Activated CD8-positive, alpha-beta memory T cell treated with anti-CD3 and anti-CD28 coated beads for 36 hours (primary cell): Measurements from ENCODE around the gene DACH2. TPM values are rescaled to one million over a fixed set of nuclear protein-coding genes. Genes with fewer than 3 reads are reported as not detected.
"Not testable (repeated sequence)": the region's sequence is repeated elsewhere in the genome, so short reads cannot be mapped to it uniquely, and the experiment has no call there.

Source experiments
- CTCF ChIA-PET: fragments of 350-600 bp; sonication (Branson Sonifier 250); formaldehyde crosslinking; loops from one replicate; lab custom pipeline; 2021; ENCODE audit warnings: antibody characterized with exemption; lab: Charles Lee
- POLR2A ChIA-PET: fragments of 350-600 bp; sonication (Branson Sonifier 250); formaldehyde crosslinking; loops from one replicate; lab custom pipeline; 2021; ENCODE audit warnings: antibody characterized with exemption; lab: Charles Lee
- total RNA-seq, 2 experiments: library from RNA; stranded (reverse); gene quantifications; one replicate each; pipeline ENCODE4 v1.2.3, GENCODE V29; 2021

The DACH2 gene
- not detected for total RNA-seq

DNA sequence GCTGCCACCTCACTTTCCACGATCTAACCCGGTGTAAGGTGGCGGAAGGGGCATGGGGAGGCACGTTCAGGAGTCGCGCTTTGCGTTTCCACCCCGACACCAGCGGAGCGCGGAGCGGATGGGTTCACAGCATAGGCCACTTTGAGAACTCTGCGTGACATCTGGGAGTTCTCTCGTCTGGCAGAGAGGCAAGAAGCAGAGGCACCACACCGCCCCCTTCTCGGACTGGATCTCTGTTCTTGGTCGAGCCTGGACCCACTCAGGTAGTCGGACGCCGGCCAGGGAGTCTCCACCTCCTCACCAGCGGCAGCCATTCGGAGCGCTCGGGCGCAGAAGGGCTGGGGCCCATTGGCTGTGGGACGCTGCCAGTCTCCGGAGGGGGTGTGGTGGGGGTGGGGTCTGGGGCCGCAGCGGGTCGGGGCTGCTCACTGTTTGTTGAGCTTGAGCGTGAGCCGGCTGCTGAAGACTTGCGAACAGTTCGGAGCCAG is at the start of gene DACH2:
Gene DACH2 (plus strand): TSS at position 428 of the 488 bp plus-strand sequence.
- ChIA-PET CTCF (no interaction called here), POLR2A (no interaction called here)

GRCh38 chrX:86102341-86102740 is 45.9 kb upstream of the DACH2 start:
- POLR2A ChIA-PET, result no interaction called here
- CTCF ChIA-PET, result no interaction called here

GRCh38 chrX:86103061-86103460 is 45.2 kb upstream of the DACH2 start:
- ChIA-PET POLR2A (no interaction called here), CTCF (no interaction called here)

- ChIA-PET CTCF (no interaction called here), POLR2A (no interaction called here)
These were observed 43.7 kb upstream of the DACH2 start for GRCh38 chrX:86104526-86104925.

- ChIA-PET POLR2A (no interaction called here), CTCF (no interaction called here)
These were observed 26.3 kb upstream of the DACH2 start for GRCh38 chrX:86121916-86122315.

DNA sequence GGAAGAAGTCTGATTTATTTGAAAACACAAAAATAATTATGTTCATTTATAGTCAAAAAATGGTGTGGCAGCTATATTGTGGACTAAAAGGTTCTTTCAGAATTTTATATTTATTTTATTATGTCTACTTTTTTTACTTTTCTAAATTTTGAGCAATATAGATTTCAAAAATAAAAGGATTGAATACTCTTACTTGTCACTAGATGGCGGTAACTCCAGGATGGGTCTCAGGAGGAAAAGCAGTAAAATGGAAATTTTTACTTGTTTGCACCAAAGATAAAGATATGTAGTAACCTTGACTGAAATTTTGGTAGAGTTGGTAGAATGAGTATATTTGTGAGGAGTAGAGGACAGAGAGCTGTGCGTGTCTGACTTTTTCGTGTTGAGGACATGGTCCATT is 14.5 kb upstream of the DACH2 start:
- ChIA-PET CTCF (no interaction called here), POLR2A (no interaction called here)

- CTCF ChIA-PET, result no interaction called here
- POLR2A ChIA-PET, result no interaction called here
These were observed 11.2 kb upstream of the DACH2 start for GRCh38 chrX:86137071-86137470.

GRCh38 chrX:86141786-86142185 is 6.5 kb upstream of the DACH2 start:
- ChIA-PET POLR2A (no interaction called here), CTCF (no interaction called here)

- CTCF ChIA-PET, result no interaction called here
- POLR2A ChIA-PET, result no interaction called here
These were observed 2.1 kb upstream of the DACH2 start for GRCh38 chrX:86146102-86146501.

GRCh38 chrX:86148594-86148993 is 343 bp downstream of the DACH2 start:
- ChIA-PET POLR2A (no interaction called here), CTCF (no interaction called here)

- CTCF ChIA-PET, result no interaction called here
- POLR2A ChIA-PET, result no interaction called here
These were observed 868 bp downstream of the DACH2 start for GRCh38 chrX:86149119-86149518.

DNA sequence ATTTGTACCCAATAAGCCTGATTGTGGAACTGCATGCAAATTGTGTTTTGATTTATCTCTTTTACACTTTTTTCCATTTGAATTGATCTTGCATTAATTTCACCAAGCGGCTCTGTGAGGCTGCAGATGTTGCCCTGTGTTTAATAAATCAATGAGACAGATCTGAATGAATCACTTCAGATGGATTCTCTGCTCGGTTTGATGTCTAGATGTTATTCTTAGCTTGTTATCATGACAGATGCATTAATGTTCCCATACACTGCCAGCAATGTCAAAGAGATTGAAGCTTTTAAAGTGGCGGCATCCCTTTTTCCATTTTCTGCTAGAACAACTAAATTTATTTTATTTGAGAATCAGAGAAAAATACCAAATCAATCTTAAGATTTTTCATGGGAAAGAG is 6.3 kb downstream of the DACH2 start:
- POLR2A ChIA-PET, result no interaction called here
- CTCF ChIA-PET, result no interaction called here

GRCh38 chrX:86171366-86171765 is 23.1 kb downstream of the DACH2 start:
- CTCF ChIA-PET, result no interaction called here

GRCh38 chrX:86178906-86179305 is 30.7 kb downstream of the DACH2 start:
- POLR2A ChIA-PET, result no interaction called here

More at GRCh38 chrX:86171366-86171765, 23.1 kb downstream of the DACH2 start:
- POLR2A ChIA-PET, result no interaction called here

GRCh38 chrX:86181325-86181724 is 33.1 kb downstream of the DACH2 start:
- CTCF ChIA-PET, POLR2A ChIA-PET: not testable (repeated sequence)

More at GRCh38 chrX:86178906-86179305, 30.7 kb downstream of the DACH2 start:
- CTCF ChIA-PET, result no interaction called here

- CTCF ChIA-PET, result no interaction called here
- POLR2A ChIA-PET, result no interaction called here
These were observed 44.6 kb downstream of the DACH2 start for GRCh38 chrX:86192827-86193226.

DNA sequence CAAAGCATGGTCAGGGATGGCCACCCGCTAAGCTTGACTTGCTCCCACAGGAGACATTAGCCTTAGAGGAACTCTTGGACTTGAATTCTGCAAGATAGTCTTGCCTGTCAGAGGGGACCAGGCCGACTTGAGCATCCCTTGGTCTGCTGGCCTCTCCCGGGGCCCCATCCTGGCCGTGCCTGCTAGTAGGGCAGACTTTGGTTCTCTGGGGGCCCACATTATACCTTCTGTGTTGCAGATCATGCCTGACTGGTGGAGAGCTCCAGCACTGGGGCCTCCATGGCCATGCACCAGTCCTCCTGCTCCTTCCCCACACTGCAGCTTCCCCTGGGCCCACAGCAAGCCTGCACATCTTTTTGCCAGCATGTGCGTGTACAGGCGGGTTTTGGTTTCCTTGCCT is 46.5 kb downstream of the DACH2 start:
- CTCF ChIA-PET, result no interaction called here
- POLR2A ChIA-PET, result no interaction called here

DNA sequence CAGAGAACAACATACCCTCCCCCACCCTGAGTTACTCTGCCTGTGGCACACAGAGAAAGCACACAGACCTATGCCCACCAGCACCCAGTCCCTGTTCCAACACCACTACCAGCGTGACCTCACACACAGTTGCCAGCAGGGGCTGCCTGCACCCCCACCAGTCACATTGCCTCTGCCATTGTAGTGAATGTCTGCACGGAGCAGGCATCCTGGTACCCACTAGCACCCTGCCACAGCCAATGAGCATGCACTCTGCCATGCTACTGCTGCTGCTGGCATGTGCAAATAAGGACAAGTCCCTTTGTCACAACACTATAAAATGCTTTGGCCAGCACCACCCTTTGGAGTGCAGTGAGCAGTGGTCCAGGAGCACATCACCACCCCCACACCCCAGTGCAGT is 47.1 kb downstream of the DACH2 start:
- ChIA-PET CTCF (no interaction called here), POLR2A (no interaction called here)

GRCh38 chrX:86197815-86198214 is 49.6 kb downstream of the DACH2 start:
- CTCF ChIA-PET, result no interaction called here
- POLR2A ChIA-PET, result no interaction called here

DNA sequence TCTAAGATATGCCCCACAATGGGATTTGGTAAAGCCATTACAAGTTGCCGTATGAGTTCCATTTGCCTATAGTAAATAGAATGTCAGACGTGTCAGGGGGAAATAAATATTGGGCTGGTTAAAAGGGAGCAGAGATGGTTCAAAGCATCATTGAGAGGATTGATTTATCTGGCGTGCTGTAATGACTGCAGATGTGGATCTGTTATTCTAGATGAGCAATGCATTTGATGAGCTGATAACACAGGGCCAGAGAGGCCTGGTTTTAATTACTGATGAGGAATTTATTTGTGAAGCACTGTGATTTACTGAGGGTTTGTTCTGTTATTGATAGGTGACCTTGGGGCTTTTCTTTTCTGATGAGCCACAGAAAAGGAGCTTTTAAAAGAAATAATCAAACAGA is 62.5 kb downstream of the DACH2 start:
- ChIA-PET POLR2A (no interaction called here), CTCF (no interaction called here)

- CTCF ChIA-PET, result no interaction called here
- POLR2A ChIA-PET, result no interaction called here
These were observed 67.0 kb downstream of the DACH2 start for GRCh38 chrX:86215260-86215659.

GRCh38 chrX:86237482-86237881 is 89.2 kb downstream of the DACH2 start:
- CTCF ChIA-PET, result no interaction called here
- POLR2A ChIA-PET, result no interaction called here
